ENCODE results near the gene KDM5B.

GRCh38 chr1:202680586-202681352, 127.5 kb downstream of the KDM5B start:
- no peak for TF ChIP-seq CTCF (IDR thresholded peaks at IDR 0.05)
- no peak for TF ChIP-seq POLR2A (IDR thresholded peaks at IDR 0.05)

All from uterus (tissue), 2 donors.